HG03432 (cell line): ENCODE results near the gene DCUN1D3.

Source experiments
- ATAC-seq: cut with Tn5 transposase; IDR thresholded peaks from one replicate; pipeline ENCODE4 v1.9.1; 2021; ENCODE audit warnings: mild to moderate bottlenecking, moderate library complexity; ENCODE audit not compliant: unreplicated experiment

Gene DCUN1D3

GRCh38 chr16:20894388-20894787 is 5.8 kb downstream of the DCUN1D3 start:
- ATAC-seq = no peak

DNA sequence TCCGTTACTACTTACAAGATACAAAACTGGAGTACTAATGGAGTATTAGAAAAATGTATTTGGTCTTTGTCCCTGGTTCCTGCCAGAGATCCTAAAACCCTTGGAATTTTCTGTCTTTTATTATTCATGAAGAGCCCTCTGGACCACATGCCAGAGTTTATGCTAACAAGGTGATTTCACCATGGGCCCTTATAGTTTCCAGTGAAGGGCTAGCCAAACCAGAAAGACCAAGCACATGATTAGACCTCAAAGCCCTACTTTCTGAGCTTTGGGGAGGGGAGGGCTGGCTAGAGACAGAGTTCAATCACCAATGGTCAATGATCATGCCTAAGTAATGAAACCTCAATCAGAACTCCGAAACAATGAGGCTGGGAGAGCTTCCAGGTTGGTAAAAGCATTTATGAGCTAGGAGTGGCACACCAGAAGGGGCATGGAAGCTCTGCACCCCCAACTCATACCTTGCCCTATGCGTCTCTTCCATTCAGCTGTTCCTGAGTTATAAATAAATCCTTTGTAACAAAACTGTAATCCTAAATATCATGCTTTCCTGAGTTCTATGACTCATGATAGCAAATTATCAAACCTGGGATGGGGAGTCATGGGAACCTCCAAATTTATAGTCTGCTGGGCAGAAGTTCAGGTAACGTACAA is 10.4 kb downstream of the DCUN1D3 start:
- no peak for ATAC-seq

DNA sequence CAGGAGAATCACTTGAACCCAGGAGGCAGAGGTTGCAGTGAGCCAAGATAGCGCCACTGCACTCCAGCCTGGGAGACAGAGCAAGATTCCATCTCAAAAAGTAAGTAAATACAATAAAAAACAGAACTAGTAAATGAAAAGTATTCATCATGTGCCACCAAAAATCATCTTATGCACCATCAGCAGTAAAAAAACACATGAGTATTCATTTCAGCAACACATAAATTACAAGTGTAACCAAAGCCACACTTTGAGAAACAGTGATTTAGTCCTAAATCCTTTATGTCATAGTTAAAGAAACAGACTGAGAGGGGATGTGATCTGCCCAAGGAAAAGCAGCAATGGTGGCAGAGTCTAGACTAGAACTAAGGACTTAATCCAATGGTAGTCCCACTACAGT is 13.0 kb downstream of the DCUN1D3 start:
- ATAC-seq = no peak

- ATAC-seq = no peak
These were observed 13.8 kb downstream of the DCUN1D3 start for GRCh38 chr16:20886320-20886719.

DNA sequence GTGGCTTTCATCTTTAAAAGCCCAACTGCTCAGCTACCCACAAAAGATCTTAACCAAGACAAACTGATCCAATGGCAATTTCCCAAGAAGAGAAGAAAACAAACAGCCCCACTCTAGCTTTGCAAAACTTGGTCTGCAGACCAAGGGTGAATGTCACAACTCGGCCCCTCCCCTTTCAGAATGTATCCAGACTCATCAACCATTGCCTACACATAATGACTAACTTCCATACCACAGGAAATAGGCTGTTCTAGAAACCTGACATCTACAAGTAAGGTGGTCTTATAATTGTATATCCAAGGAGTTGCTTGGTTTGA is 16.0 kb downstream of the DCUN1D3 start:
- no peak for ATAC-seq

GRCh38 chr16:20883554-20884239 is 16.5 kb downstream of the DCUN1D3 start:
- ATAC-seq = no peak

DNA sequence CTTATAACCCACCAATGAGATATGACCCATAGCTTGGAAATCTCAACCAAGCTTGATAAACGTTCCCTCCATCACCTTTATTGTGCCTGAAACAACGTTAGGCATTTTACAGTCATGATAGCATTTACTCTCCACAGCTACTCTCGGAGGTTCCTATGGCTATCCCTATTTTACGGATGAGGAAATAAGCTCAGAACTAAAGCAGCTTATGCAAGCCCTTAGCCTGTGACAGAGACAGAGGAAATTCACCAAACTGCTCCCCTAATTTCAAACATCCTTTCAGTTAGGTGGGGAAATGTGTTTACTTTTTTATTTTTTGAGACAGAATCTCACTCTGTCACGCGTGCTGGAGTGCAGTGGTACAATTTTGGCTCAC is 18.7 kb downstream of the DCUN1D3 start:
- no peak for ATAC-seq

DNA sequence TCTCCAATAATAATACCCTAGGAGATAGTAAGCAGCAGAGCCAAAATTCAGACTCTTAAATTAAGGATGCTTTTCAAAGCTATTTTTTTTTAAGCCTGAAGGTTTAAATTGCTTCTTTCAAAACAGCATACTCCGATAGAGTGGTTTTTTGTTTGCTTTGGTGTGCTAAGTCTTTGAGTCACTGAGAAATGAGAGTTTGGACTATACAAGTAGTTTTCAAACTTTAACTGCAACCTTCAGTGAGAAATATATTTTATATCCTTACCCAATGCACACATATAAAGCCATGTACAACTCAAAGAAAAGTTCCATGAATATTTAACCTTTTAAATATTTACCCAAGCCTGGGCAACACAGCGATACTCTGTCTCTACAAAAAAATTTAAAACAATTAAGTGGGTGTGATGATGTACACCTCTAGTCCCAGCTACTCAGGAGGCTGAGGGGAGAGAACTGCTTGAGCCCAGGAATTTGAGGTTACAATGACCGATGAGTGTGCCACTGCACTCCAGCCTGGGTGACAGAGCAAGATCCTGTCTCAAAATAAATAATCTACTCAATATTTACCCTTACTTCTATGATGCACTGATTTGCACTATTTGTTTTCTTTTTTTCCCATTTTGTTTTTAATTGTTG is 19.2 kb downstream of the DCUN1D3 start:
- ATAC-seq = no peak

DNA sequence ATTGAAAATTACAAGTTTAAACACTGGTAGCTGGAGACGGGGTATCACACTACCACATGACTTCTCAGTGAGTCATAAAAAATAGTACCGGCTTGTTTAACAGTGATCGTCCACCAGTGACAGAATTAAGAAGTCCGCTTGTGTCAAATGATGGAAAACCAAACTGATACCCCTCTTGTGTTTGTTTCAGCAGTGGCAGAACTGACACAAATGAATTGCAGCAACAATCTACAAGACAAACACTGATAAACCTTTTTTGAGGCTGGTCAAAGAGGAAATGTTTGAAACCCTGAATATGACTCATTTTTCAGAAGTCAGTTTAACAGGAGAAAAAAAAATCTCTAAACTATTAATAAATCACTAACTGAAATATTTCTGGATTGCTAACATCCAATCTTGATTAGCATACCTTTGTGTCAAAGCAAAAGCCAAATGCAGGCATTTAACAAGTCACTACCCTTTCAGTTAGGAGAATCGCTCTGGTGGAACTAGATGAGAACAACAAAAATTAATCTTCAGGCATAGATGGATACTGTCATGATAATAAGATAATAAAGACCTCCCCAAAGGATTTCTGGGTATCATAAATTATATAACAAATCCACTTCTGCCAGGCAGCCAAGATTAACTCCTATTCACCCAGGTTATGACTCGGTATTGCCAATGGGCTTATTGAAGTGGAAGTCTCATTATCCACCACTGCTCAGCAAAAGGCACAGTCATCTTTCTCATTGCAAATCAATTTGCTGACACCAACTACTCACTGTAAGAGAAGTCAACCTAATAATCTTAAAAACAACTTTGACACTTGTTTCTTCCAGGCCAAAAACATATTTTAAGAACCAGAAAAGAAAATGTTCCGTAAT is 20.8 kb downstream of the DCUN1D3 start:
- ATAC-seq = peak; percentile 56

- ATAC-seq = no peak
These were observed 21.4 kb downstream of the DCUN1D3 start for GRCh38 chr16:20878682-20879147.

- no peak for ATAC-seq
These were observed 24.9 kb downstream of the DCUN1D3 start for GRCh38 chr16:20875355-20875650.

GRCh38 chr16:20874088-20874581 is 26.0 kb downstream of the DCUN1D3 start:
- ATAC-seq = no peak

GRCh38 chr16:20873331-20873730 is 26.8 kb downstream of the DCUN1D3 start:
- ATAC-seq = no peak

GRCh38 chr16:20871941-20872815 is 28.0 kb downstream of the DCUN1D3 start:
- ATAC-seq = no peak

- ATAC-seq = no peak
These were observed 28.9 kb downstream of the DCUN1D3 start for GRCh38 chr16:20871258-20871657.

GRCh38 chr16:20870122-20870820 is 29.9 kb downstream of the DCUN1D3 start:
- ATAC-seq = no peak

GRCh38 chr16:20868890-20869289 is 31.3 kb downstream of the DCUN1D3 start:
- no peak for ATAC-seq

DNA sequence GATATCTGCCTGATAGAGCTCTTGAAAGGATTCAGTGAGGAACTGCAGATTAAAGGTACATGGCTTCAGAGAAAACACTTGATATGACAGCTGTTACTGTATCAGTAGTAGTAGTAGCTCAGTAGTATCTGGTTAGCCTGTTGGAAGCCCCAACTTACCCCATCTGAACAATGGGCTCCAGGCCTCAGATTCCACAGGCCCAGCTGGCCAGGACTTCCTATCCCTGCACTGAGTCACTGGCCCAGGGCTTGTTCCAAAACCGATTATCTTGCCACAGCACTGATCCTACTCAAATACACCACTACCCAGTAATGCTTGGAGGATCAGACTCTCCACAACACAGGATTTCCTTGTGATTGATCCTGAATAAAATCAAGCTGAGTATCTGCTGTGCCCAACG is 32.6 kb downstream of the DCUN1D3 start:
- ATAC-seq = no peak

DNA sequence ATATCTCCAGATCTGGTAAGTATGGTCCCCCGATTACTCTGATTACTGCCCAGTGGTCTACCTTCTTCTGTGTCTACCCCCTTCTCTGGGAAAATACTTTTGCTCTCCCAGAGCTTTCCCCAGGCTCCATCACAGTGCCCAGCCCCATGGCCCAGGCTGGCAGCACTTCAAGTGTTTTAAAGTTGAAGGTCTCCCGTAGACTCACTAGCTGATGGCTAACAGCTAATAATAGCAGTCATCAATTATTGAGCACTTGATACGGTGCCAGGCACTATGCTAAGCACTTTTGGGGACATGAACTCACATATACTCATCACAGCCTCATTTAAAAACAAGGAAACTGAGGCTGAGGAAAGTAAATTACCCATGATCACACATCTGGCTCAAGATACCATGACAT is 33.4 kb downstream of the DCUN1D3 start:
- ATAC-seq = no peak
